Measurements from ENCODE around the gene COL4A2. TPM values are rescaled to one million over a fixed set of nuclear protein-coding genes. Genes with fewer than 3 reads are reported as not detected.

The COL4A2 gene
- polyA plus RNA-seq, 1 experiment = 208 TPM

DNA sequence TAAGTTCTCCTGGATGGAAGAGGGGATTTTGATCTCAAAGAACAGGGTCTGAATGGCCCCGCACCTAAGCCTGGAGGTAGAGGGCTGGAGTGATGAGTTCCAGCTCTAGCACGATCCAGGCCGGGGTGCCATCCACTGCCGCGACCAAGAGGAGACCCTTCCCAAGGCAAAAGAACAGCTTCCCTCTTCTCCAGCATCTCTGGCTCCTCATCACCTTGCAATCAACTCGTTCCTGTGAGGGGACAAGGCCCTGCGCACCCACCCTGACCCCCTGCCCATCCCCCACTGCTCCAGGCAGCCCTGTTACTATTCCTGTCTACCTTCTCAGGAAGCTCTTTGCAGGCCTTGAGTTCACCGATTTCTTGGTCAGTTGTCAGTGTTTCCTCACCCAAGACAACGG is 17.9 kb upstream of the COL4A2 start:
- H3K4me3 ChIP-seq (ENCODE audit: low read depth, low read length) = no peak overlapping the region
- no peak for TF ChIP-seq CTCF (IDR thresholded peaks at IDR 0.05; ENCODE audit: low read depth, low read length)
- H3K27ac ChIP-seq (ENCODE audit: low read depth, low read length) = no peak overlapping the region
- POLR2A ChIA-PET = no interaction called here
- DNase-seq (ENCODE audit: low read depth, low spot score) = no peak
- CTCF ChIA-PET = no interaction called here
- no peaks in the 10 kb centered on the region for H3K27me3 ChIP-seq (ENCODE audit: control insufficient read depth, insufficient read depth, low read length)
- H3K9me3 ChIP-seq (ENCODE audit: control insufficient read depth, insufficient read depth, low read length) = no peaks in the 10 kb centered on the region; the same call in 1 of the 2 replicates

DNA sequence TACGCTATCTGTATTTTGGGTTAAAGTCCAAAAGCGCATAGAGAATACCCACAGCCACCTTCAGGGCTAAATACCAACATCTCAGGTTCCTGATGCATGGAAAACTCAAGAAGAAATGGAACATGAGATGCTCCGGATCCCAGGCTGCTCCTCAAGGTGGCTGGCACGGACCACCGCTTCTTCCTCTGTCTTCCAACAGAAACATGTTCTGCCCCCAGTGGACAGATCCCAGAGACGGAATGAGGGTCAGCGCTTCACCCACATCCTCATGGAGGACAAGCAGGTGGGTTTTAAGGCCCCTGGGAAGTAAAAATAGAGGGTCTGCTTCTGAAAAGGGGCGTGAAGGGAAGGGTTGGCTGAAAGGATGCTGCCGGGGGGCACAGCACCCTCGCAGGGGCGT is 17.4 kb upstream of the COL4A2 start:
- Histone ChIP-seq H3K27me3 (ENCODE audit: control insufficient read depth, insufficient read depth, low read length) (no peaks in the 10 kb centered on the region), H3K9me3 (ENCODE audit: control insufficient read depth, insufficient read depth, low read length) (no peaks in the 10 kb centered on the region; the same call in 1 of the 2 replicates), H3K27ac (ENCODE audit: low read depth, low read length) (no peak overlapping the region), H3K4me3 (ENCODE audit: low read depth, low read length) (no peak overlapping the region)
- no peak for TF ChIP-seq CTCF (IDR thresholded peaks at IDR 0.05; ENCODE audit: low read depth, low read length)
- ChIA-PET POLR2A (no interaction called here), CTCF (no interaction called here)
- no peak for DNase-seq (ENCODE audit: low read depth, low spot score)

DNA sequence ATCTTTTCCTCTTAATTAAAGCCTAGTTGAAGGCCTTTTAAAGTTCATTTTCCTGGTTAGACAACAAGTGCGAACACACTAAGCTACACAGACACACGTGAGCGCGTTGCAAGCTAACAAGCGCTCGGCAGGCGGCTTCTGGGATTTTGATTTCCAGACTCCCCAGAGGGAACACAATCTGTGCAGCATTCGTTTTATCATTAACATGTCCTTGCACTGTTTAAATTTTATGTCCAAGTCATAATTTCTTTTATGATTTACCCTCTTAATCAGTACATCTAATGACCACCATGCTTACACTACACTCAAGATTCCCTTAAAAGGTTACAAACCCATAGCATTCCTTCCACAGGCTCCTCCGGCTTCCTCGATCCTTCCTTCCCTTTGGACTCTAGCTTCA is 16.9 kb upstream of the COL4A2 start:
- H3K4me3 ChIP-seq (ENCODE audit: low read depth, low read length) = no peak overlapping the region
- no peak for DNase-seq (ENCODE audit: low read depth, low spot score)
- TF ChIP-seq CTCF (IDR thresholded peaks at IDR 0.05; ENCODE audit: low read depth, low read length) = no peak
- no peaks in the 10 kb centered on the region for H3K27me3 ChIP-seq (ENCODE audit: control insufficient read depth, insufficient read depth, low read length)
- CTCF ChIA-PET = no interaction called here
- no peaks in the 10 kb centered on the region; the same call in 1 of the 2 replicates for H3K9me3 ChIP-seq (ENCODE audit: control insufficient read depth, insufficient read depth, low read length)
- no peak overlapping the region for H3K27ac ChIP-seq (ENCODE audit: low read depth, low read length)
- POLR2A ChIA-PET = no interaction called here

GRCh38 chr13:110290826-110291225 is 16.3 kb upstream of the COL4A2 start:
- no peak overlapping the region for H3K4me3 ChIP-seq (ENCODE audit: low read depth, low read length)
- ChIA-PET CTCF (no interaction called here), POLR2A (no interaction called here)
- DNase-seq (ENCODE audit: low read depth, low spot score) = no peak
- no peaks in the 10 kb centered on the region; the same call in 1 of the 2 replicates for H3K9me3 ChIP-seq (ENCODE audit: control insufficient read depth, insufficient read depth, low read length)
- H3K27me3 ChIP-seq (ENCODE audit: control insufficient read depth, insufficient read depth, low read length) = no peaks in the 10 kb centered on the region
- TF ChIP-seq CTCF (IDR thresholded peaks at IDR 0.05; ENCODE audit: low read depth, low read length) = no peak
- H3K27ac ChIP-seq (ENCODE audit: low read depth, low read length) = no peak overlapping the region

GRCh38 chr13:110291286-110291685 is 15.8 kb upstream of the COL4A2 start:
- TF ChIP-seq CTCF (IDR thresholded peaks at IDR 0.05; ENCODE audit: low read depth, low read length) = no peak
- H3K4me3 ChIP-seq (ENCODE audit: low read depth, low read length) = no peak overlapping the region
- no peak for DNase-seq (ENCODE audit: low read depth, low spot score)
- H3K27me3 ChIP-seq (ENCODE audit: control insufficient read depth, insufficient read depth, low read length) = no peaks in the 10 kb centered on the region
- no peak overlapping the region for H3K27ac ChIP-seq (ENCODE audit: low read depth, low read length)
- CTCF ChIA-PET = no interaction called here
- POLR2A ChIA-PET = no interaction called here
- H3K9me3 ChIP-seq (ENCODE audit: control insufficient read depth, insufficient read depth, low read length) = no peaks in the 10 kb centered on the region; the same call in 1 of the 2 replicates
